K562 (cell line): ENCODE results near the gene MAST3. TPM values are rescaled to one million over a fixed set of nuclear protein-coding genes. Genes with fewer than 3 reads are reported as not detected.
A peak's percentile ranks its signal among the peaks of the same experiment; 100 is the strongest.

Experiments
- ATF1 ChIP-seq, 2 experiments: fragments of 450-650 bp in 1 of 2; IDR thresholded peaks; 2 replicates each; pipeline ENCODE4 v1.6.1; 2016; ENCODE audit warnings: missing compliant biosample characterization in 1 of 2, missing genetic modification characterization in 1 of 2
- CTBP1 ChIP-seq: fragments of 450-650 bp; IDR thresholded peaks from 2 replicates; pipeline ENCODE4 v1.6.1; 2016; ENCODE audit warnings: borderline replicate concordance
- GATA2 ChIP-seq: sonication (generic); formaldehyde crosslinking; IDR thresholded peaks from 2 replicates; pipeline ENCODE4 v1.4.0; 2020; ENCODE audit warnings: mild to moderate bottlenecking, missing genetic modification reagents
- HNRNPLL ChIP-seq: fragments of 200-400 bp; formaldehyde crosslinking; IDR thresholded peaks from 2 replicates; pipeline ENCODE4 v1.6.1; 2017; ENCODE audit warnings: low read length, low read depth, mild to moderate bottlenecking; ENCODE audit not compliant: poor library complexity, severe bottlenecking
- KLF6 ChIP-seq: fragments of 250-450 bp; sonication (Bioruptor Pico); IDR thresholded peaks from 2 replicates; pipeline ENCODE4 v1.4.0; 2020; ENCODE audit warnings: mild to moderate bottlenecking, moderate library complexity, borderline replicate concordance
- MAZ ChIP-seq, 2 experiments: fragments of 450-650 bp in 1 of 2; sonication (generic) in 1 of 2; formaldehyde crosslinking; IDR thresholded peaks in 1 of 2; conservative IDR thresholded peaks in 1 of 2; 2 replicates each; pipeline versions ENCODE4 v1.4.0 to v1.5.0; 2020; ENCODE audit warnings: mild to moderate bottlenecking in 1 of 2, missing genetic modification reagents in 1 of 2
- NR2C2 ChIP-seq, 2 experiments: fragments of 200-800 bp in 1 of 2; sonication (Bioruptor generic) in 1 of 2; sonication (generic) in 1 of 2; formaldehyde crosslinking in 1 of 2; IDR thresholded peaks; 2 replicates each; pipeline versions ENCODE4 v1.6.1 to v1.8.0; 2016 to 2022; ENCODE audit warnings: mild to moderate bottlenecking in 1 of 2, missing compliant biosample characterization in 1 of 2, missing genetic modification characterization in 1 of 2, missing genetic modification reagents in 1 of 2
- RBFOX2 ChIP-seq: fragments of 200-400 bp; formaldehyde crosslinking; IDR thresholded peaks from 2 replicates; pipeline ENCODE4 v1.6.1; 2017; ENCODE audit warnings: low read depth, mild to moderate bottlenecking, low read length, moderate library complexity
- YY1 ChIP-seq, 3 experiments: IDR thresholded peaks; 2 replicates each; pipeline ENCODE4 v1.6.1; 2011; ENCODE audit warnings: low read length in 2 of 3, mild to moderate bottlenecking in 2 of 3, moderate library complexity in 2 of 3, borderline replicate concordance in 1 of 3, control low read depth in 1 of 3, low read depth in 1 of 3; ENCODE audit not compliant: insufficient read depth in 3 of 3, insufficient replicate concordance in 2 of 3, control insufficient read depth in 1 of 3, insufficient read length in 1 of 3; ENCODE audit errors: extremely low read depth in 1 of 3
- ZFP36 ChIP-seq: fragments of 150-350 bp; IDR thresholded peaks from 2 replicates; pipeline ENCODE4 v1.6.1; 2018; ENCODE audit warnings: low read length, low read depth; ENCODE audit not compliant: partially characterized antibody
- polyA plus RNA-seq, 8 experiments: library from polyadenylated mRNA; depleted of rRNA in 4 of 8; stranded (reverse) in 5 of 8; unstranded in 3 of 8; fragments of >200 nt; fragmentation: Nextera tagmentation in 2 of 8; fragmentation: Illumina TruSeq in 1 of 8; extraction: Ambion mirVana in 2 of 8; extraction: Trizol in 1 of 8; gene quantifications; 2 replicates each; pipeline versions ENCODE4 v1.2.1 to v1.2.3, GENCODE V29; 2011 to 2014; ENCODE audit warnings: inconsistent platforms in 1 of 8, missing spikeins in 1 of 8
- total RNA-seq, 7 experiments: library from RNA; depleted of rRNA in 6 of 7; stranded (reverse); fragments of >200 nt in 6 of 7; fragmentation: Illumina TruSeq in 2 of 7; extraction: Trizol in 2 of 7; gene quantifications; 2 replicates each; pipeline versions ENCODE4 v1.2.1 to v1.2.3, GENCODE V29; 2011 to 2021; ENCODE audit warnings: low replicate concordance in 1 of 7
- TF ChIP-seq, protein P1 (sequence below): sonication (generic); formaldehyde crosslinking; IDR thresholded peaks from 2 replicates; pipeline ENCODE4 v1.8.0; 2022; ENCODE audit warnings: missing genetic modification reagents, mild to moderate bottlenecking, moderate library complexity, borderline replicate concordance
- TF ChIP-seq, protein P2 (sequence below): fragments of 450-650 bp; IDR thresholded peaks from 2 replicates; pipeline ENCODE4 v1.6.1; 2017; ENCODE audit warnings: antibody characterized with exemption, mild to moderate bottlenecking
- TF ChIP-seq, protein P3 (sequence below): fragments of 450-650 bp; IDR thresholded peaks from 2 replicates; pipeline ENCODE4 v1.6.1; 2018; ENCODE audit not compliant: partially characterized antibody

MAST3 gene
- total and polyA plus RNA-seq, 9 of the 15 experiments (the other 6 are each of a cell fraction or from before 2014, with no cell fraction given), result 0.94 to 9.9 (median 2.4) TPM

DNA sequence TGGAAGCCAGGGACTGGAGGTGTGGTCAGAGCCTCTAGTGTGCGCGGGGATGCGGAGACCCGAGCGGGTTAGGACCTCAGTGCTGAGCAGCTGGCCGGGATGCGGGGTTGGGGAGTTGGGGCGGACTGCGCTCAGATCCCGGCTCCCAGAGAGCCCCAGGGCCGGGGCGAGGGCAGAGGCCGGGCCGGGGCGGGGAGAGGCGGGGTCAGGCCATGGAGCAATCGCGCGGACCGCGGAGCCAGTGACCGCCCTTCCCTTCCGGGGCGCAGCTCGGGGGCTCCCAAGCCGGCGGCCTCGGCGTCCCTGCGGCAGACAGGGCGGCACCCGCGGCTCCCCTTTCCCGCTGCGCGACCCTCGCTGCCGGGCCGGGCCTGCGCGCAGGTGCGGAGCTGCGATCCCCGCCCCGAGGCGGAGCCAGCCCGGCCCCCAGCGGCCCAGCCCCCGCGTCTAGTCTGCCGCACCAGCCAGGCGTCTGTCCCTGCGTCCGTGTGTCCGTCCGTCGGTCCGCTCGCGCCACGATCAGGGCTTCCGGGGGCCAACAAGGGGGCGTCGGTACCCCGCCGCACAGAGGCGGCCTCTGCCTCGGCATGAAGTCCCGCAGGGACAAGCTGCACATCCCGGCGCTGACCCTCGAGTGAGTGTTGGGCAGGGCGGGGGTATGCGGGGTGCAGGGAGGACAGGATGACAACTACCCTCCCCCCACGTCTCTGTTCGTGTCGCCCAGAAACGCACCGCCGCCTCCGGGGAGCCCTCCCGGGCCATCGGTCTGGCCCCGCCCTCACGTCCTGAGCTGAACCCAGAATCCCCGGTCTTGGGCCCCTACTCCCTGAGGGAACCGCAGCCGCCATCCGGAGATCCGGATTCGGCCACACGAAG lies 12.4 kb downstream of the MAST3 start (continued):
- TF ChIP-seq, protein P1, sequence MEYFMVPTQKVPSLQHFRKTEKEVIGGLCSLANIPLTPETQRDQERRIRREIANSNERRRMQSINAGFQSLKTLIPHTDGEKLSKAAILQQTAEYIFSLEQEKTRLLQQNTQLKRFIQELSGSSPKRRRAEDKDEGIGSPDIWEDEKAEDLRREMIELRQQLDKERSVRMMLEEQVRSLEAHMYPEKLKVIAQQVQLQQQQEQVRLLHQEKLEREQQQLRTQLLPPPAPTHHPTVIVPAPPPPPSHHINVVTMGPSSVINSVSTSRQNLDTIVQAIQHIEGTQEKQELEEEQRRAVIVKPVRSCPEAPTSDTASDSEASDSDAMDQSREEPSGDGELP (CRISPR knock-in tag), result peak; percentile 59
- TF ChIP-seq ATF1 (CRISPR knock-in tag; IDR thresholded peaks at IDR 0.05) (no peak), ATF1 (tag; IDR thresholded peaks at IDR 0.05) (peak; percentile 31; the same call in 1 of the 2 replicates), ZFP36 (peak; percentile 99), CTBP1 (peak; percentile 71; the same call in 1 of the 2 replicates), NR2C2 (CRISPR knock-in tag; IDR thresholded peaks at IDR 0.05) (no peak), NR2C2 (tag; IDR thresholded peaks at IDR 0.05) (peak; percentile 85), YY1 (IDR thresholded peaks at IDR 0.05; ENCODE audit: borderline replicate concordance in 1 of 3, control insufficient read depth in 1 of 3, extremely low read depth in 1 of 3, insufficient read depth in 3 of 3, insufficient read length in 1 of 3, insufficient replicate concordance in 2 of 3, low read depth in 1 of 3, low read length in 2 of 3) (peak in 2 of 3 experiments; percentile 6 to 22), KLF6 (CRISPR knock-in tag) (no peak), GATA2 (CRISPR knock-in tag) (no peak), HNRNPLL (no peak), MAZ (CRISPR knock-in tag; conservative IDR thresholded peaks at IDR 0.05 in 1 of 2, IDR thresholded peaks at IDR 0.05 in 1 of 2) (peak; percentile 49 to 78), RBFOX2 (peak; percentile 40)
- TF ChIP-seq, protein P2, sequence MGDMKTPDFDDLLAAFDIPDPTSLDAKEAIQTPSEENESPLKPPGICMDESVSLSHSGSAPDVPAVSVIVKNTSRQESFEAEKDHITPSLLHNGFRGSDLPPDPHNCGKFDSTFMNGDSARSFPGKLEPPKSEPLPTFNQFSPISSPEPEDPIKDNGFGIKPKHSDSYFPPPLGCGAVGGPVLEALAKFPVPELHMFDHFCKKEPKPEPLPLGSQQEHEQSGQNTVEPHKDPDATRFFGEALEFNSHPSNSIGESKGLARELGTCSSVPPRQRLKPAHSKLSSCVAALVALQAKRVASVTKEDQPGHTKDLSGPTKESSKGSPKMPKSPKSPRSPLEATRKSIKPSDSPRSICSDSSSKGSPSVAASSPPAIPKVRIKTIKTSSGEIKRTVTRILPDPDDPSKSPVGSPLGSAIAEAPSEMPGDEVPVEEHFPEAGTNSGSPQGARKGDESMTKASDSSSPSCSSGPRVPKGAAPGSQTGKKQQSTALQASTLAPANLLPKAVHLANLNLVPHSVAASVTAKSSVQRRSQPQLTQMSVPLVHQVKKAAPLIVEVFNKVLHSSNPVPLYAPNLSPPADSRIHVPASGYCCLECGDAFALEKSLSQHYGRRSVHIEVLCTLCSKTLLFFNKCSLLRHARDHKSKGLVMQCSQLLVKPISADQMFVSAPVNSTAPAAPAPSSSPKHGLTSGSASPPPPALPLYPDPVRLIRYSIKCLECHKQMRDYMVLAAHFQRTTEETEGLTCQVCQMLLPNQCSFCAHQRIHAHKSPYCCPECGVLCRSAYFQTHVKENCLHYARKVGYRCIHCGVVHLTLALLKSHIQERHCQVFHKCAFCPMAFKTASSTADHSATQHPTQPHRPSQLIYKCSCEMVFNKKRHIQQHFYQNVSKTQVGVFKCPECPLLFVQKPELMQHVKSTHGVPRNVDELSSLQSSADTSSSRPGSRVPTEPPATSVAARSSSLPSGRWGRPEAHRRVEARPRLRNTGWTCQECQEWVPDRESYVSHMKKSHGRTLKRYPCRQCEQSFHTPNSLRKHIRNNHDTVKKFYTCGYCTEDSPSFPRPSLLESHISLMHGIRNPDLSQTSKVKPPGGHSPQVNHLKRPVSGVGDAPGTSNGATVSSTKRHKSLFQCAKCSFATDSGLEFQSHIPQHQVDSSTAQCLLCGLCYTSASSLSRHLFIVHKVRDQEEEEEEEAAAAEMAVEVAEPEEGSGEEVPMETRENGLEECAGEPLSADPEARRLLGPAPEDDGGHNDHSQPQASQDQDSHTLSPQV, result 0 out of 2 replicates have a peak, but pooled peaks have one; percentile 42
- TF ChIP-seq, protein P3, sequence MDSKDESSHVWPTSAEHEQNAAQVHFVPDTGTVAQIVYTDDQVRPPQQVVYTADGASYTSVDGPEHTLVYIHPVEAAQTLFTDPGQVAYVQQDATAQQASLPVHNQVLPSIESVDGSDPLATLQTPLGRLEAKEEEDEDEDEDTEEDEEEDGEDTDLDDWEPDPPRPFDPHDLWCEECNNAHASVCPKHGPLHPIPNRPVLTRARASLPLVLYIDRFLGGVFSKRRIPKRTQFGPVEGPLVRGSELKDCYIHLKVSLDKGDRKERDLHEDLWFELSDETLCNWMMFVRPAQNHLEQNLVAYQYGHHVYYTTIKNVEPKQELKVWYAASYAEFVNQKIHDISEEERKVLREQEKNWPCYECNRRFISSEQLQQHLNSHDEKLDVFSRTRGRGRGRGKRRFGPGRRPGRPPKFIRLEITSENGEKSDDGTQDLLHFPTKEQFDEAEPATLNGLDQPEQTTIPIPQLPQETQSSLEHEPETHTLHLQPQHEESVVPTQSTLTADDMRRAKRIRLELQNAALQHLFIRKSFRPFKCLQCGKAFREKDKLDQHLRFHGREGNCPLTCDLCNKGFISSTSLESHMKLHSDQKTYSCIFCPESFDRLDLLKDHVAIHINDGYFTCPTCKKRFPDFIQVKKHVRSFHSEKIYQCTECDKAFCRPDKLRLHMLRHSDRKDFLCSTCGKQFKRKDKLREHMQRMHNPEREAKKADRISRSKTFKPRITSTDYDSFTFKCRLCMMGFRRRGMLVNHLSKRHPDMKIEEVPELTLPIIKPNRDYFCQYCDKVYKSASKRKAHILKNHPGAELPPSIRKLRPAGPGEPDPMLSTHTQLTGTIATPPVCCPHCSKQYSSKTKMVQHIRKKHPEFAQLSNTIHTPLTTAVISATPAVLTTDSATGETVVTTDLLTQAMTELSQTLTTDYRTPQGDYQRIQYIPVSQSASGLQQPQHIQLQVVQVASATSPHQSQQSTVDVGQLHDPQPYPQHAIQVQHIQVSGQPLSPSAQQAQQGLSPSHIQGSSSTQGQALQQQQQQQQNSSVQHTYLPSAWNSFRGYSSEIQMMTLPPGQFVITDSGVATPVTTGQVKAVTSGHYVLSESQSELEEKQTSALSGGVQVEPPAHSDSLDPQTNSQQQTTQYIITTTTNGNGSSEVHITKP, result peak; percentile 93
